Ramos (cell line): ENCODE measurements around the gene TMPRSS9.

Experiments used
- in situ Hi-C: fragments of 300-500 bp; cut with MboI; formaldehyde crosslinking; loops from one replicate; pipeline ENCODE4 v1.14.3; 2022; ENCODE audit warnings: low sequenced_read_pairs; ENCODE audit not compliant: unreplicated experiment

Gene TMPRSS9

GRCh38 chr19:2475018-2475701, 115.1 kb downstream of the TMPRSS9 start:
- in situ Hi-C loops: loop anchor here (5.0 kb wide), 1 partner anchor 142 kb away; no protein-coding TSS in a partner anchor
